Mammary epithelial cell (primary cell): Measurements from ENCODE around the gene MYO1C.

Experiments used
- CTCF ChIP-seq, 2 donors: IDR thresholded peaks in 1 of 2; conservative IDR thresholded peaks in 1 of 2; 2 replicates each; pipeline ENCODE4 v1.5.1; 2011 to 2012; ENCODE audit warnings: inconsistent platforms in 2 of 2, low read length in 2 of 2, mild to moderate bottlenecking in 2 of 2, control low read depth in 1 of 2, low read depth in 1 of 2; ENCODE audit not compliant: insufficient read depth in 1 of 2; ENCODE audit errors: extremely low read depth in 1 of 2
- EZH2 ChIP-seq: IDR thresholded peaks from 2 replicates; pipeline ENCODE4 v1.6.1; 2012; ENCODE audit warnings: low read length, inconsistent platforms, borderline replicate concordance

- TF ChIP-seq CTCF (conservative IDR thresholded peaks at IDR 0.05 in 1 of 2, IDR thresholded peaks at IDR 0.05 in 1 of 2; ENCODE audit: extremely low read depth in 1 of 2, insufficient read depth in 1 of 2, low read depth in 1 of 2, low read length in 2 of 2), result no peak
- TF ChIP-seq EZH2, result no peak
These were observed 5.3 kb upstream of the MYO1C start for GRCh38 chr17:1497831-1498230.
